Body of pancreas (tissue), 4 donors: ENCODE results near the gene PTPN7.

ENCODE experiments used
- CTCF ChIP-seq, 7 experiments: fragments of 450-650 bp in 4 of 7; fragments of 200-600 bp in 3 of 7; sonication (generic) in 3 of 7; IDR thresholded peaks; one replicate each; pipeline ENCODE4 v1.5.1; 2016 to 2019; ENCODE audit warnings: antibody characterized with exemption in 7 of 7
- POLR2A ChIP-seq, 3 donors: fragments of 450-650 bp; IDR thresholded peaks; one replicate each; pipeline ENCODE4 v1.6.1; 2016; ENCODE audit warnings: antibody characterized with exemption in 3 of 3, mild to moderate bottlenecking in 2 of 3

GRCh38 chr1:202162047-202162417 lies 1.6 kb upstream of the PTPN7 start:
- TF ChIP-seq CTCF (IDR thresholded peaks at IDR 0.05) (no peak), POLR2A (IDR thresholded peaks at IDR 0.05) (no peak)
